ENCODE results near the gene CIAO3. TPM values are rescaled to one million over a fixed set of nuclear protein-coding genes. Genes with fewer than 3 reads are reported as not detected.

The CIAO3 gene
- total RNA-seq, 2 donors from 2014 or later, result 39.2 to 47.1 TPM

DNA sequence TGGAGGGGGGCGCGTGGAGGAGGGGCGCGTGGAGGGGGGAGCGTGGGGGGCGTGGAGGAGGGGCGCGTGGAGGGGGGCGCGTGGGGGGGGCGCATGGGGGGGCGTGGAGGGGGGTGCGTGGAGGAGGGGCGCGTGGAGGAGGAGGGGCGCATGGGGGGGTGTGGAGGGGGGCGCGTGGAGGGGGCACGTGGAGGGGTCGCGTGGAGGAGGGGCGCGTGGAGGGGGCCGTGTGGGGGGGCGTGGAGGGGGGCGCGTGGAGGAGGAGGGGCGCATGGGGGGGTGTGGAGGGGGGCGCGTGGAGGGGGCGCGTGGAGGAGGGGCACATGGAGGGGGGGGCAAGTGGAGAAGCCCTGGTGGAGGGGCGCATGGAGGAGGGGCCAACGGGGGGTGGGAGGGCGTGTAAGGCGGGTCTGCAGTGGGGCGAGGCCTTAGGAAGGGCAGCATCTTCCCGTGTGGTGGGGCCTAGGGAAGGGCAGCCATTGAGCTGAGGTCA lies 27.0 kb upstream of the CIAO3 start:
- Mint-ChIP-seq H3K27me3 (no peaks in the 10 kb centered on the region), H3K27ac (no peak overlapping the region), H3K4me3 (no peak overlapping the region), H3K4me1 (no peaks in the 10 kb centered on the region), H3K9me3 (no peaks in the 10 kb centered on the region), H3K36me3 (ENCODE audit: low read depth) (no peaks in the 10 kb centered on the region)
- ATAC-seq (replicated peaks), result no peak

DNA sequence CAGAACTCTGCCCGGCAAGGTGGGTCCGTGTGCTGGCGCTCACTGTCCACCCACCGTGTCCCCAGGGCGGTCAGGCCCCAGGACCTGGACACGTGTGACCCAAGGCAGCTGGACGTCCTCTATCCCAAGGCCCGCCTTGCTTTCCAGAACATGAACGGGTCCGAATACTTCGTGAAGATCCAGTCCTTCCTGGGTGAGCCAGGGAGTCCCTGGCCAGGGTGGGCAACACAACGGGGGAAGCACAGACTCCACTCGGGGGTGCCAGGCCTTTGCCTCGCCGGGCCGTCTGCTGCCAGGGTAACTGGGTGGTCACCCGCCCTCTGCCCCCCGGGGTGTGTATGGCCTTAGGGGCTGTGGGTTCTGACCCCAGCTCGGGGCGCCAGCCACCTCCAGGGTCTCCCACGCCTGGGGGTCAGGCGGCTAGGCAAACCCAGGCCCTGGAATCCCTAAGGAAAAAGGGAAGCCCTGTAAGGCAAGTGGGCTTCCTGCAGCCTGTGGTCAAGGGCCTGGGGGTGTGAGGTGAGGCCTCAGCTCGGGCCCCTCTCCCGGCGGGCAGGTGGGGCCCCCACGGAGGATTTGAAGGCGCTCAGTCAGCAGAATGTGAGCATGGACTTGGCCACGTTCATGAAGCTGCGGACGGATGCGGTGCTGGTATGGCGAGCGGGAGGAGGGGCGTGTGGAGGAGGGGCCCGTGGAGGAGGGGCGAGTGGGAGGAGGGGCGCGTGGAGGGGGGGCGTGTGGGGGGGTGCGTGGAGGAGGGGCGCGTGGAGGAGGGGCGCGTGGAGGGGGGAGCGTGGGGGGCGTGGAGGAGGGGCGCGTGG lies 26.2 kb upstream of the CIAO3 start:
- Mint-ChIP-seq H3K36me3 (ENCODE audit: low read depth) (no peaks in the 10 kb centered on the region), H3K27me3 (no peaks in the 10 kb centered on the region), H3K27ac (no peak overlapping the region), H3K4me1 (no peaks in the 10 kb centered on the region), H3K9me3 (no peaks in the 10 kb centered on the region), H3K4me3 (no peak overlapping the region)
- ATAC-seq (replicated peaks), result no peak

DNA sequence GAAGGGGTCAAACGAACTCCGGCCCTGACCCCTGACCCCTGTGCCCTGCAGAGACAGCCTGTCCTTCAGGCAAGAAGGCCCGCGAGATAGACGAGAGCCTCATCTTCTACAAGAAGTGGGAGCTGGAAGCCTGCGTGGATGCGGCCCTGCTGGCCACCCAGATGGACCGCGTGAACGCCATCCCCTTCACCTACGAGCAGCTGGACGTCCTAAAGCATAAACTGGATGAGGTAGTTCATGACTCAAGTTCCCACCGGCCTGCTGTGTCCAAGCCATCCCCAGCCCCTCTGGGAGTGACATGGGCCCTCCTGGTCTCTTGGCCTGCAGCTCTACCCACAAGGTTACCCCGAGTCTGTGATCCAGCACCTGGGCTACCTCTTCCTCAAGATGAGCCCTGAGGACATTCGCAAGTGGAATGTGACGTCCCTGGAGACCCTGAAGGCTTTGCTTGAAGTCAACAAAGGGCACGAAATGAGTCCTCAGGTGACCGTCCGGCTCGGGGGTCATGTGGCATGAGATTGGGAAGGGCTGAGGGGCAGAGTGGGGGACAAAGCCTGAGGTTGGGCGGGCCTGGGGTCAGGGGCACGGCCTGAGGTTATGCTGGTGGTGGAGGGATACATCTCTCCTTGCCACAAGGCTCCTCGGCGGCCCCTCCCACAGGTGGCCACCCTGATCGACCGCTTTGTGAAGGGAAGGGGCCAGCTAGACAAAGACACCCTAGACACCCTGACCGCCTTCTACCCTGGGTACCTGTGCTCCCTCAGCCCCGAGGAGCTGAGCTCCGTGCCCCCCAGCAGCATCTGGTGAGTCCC lies 25.4 kb upstream of the CIAO3 start:
- H3K4me1 Mint-ChIP-seq, result no peaks in the 10 kb centered on the region
- H3K27me3 Mint-ChIP-seq, result no peaks in the 10 kb centered on the region
- no peak overlapping the region for H3K4me3 Mint-ChIP-seq
- no peak for ATAC-seq (replicated peaks)
- H3K36me3 Mint-ChIP-seq (ENCODE audit: low read depth), result no peaks in the 10 kb centered on the region
- H3K27ac Mint-ChIP-seq, result no peak overlapping the region
- no peaks in the 10 kb centered on the region for H3K9me3 Mint-ChIP-seq

DNA sequence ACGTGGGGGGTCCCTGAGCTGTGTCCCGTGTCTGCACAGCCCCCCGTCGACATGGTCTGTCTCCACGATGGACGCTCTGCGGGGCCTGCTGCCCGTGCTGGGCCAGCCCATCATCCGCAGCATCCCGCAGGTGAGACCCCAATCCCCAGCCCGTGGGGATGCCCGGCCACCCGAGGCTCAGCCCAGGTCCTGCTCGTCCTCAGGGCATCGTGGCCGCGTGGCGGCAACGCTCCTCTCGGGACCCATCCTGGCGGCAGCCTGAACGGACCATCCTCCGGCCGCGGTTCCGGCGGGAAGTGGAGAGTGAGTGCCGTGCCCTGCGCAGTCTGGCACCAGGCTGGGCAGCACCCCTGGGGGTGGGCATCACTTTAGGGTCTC lies 24.7 kb upstream of the CIAO3 start:
- no peak overlapping the region for H3K27ac Mint-ChIP-seq
- no peaks in the 10 kb centered on the region for H3K9me3 Mint-ChIP-seq
- H3K27me3 Mint-ChIP-seq, result no peaks in the 10 kb centered on the region
- ATAC-seq (replicated peaks), result no peak
- H3K4me3 Mint-ChIP-seq, result no peak overlapping the region
- H3K36me3 Mint-ChIP-seq (ENCODE audit: low read depth), result no peaks in the 10 kb centered on the region
- no peaks in the 10 kb centered on the region for H3K4me1 Mint-ChIP-seq

DNA sequence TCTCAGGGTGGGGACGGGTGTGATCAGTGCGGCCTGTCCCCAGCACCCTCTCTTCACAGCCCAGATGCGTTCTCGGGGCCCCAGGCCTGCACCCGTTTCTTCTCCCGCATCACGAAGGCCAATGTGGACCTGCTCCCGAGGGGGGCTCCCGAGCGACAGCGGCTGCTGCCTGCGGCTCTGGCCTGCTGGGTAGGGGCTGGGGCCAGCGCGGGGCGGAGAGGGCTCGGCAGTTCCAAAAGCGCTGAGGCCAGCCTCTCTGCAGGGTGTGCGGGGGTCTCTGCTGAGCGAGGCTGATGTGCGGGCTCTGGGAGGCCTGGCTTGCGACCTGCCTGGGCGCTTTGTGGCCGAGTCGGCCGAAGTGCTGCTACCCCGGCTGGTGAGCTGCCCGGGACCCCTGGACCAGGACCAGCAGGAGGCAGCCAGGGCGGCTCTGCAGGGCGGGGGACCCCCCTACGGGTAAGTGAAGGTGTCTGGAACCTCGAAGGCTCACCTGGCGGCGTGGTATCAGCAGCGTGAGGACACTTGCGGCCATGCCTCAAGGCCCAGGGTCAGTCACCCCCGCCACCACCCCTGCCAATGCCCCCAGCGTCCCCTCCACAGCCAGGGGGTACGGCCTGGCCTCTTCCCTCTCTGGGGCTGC lies 24.2 kb upstream of the CIAO3 start:
- no peaks in the 10 kb centered on the region for H3K27me3 Mint-ChIP-seq
- H3K4me1 Mint-ChIP-seq, result no peaks in the 10 kb centered on the region
- ATAC-seq (replicated peaks), result no peak
- no peaks in the 10 kb centered on the region for H3K36me3 Mint-ChIP-seq (ENCODE audit: low read depth)
- H3K9me3 Mint-ChIP-seq, result no peaks in the 10 kb centered on the region
- H3K27ac Mint-ChIP-seq, result no peak overlapping the region
- H3K4me3 Mint-ChIP-seq, result no peak overlapping the region

DNA sequence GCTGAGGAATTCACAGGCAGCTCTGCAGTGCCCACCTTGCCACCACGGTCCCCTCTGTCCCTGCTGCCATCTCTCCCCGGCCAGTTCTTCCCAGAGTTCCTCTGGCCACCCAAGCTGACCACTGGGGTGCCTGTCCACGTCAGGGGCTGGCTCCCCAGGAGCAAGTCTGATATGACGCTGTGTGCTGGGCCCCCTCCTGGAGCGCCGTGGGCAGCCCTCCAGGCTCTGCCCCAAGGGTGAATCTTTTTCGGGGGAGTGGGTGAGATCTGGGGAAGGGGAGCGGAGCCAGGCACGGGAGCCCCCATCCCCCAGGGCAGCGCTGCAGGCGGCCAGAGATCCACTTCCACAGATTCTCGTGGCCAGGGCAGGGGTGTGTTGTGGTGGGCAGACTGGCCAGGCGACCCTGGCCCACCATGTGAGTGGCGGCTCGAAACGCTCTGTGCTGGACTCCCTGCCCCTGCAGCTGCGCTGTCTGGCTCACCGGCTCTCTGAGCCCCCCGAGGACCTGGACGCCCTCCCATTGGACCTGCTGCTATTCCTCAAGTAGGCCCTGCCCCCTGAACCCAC lies 23.5 kb upstream of the CIAO3 start:
- no peaks in the 10 kb centered on the region for H3K27me3 Mint-ChIP-seq
- H3K4me3 Mint-ChIP-seq, result no peak overlapping the region
- H3K27ac Mint-ChIP-seq, result no peak overlapping the region
- no peak for ATAC-seq (replicated peaks)
- no peaks in the 10 kb centered on the region for H3K9me3 Mint-ChIP-seq
- no peaks in the 10 kb centered on the region for H3K4me1 Mint-ChIP-seq
- H3K36me3 Mint-ChIP-seq (ENCODE audit: low read depth), result no peaks in the 10 kb centered on the region

DNA sequence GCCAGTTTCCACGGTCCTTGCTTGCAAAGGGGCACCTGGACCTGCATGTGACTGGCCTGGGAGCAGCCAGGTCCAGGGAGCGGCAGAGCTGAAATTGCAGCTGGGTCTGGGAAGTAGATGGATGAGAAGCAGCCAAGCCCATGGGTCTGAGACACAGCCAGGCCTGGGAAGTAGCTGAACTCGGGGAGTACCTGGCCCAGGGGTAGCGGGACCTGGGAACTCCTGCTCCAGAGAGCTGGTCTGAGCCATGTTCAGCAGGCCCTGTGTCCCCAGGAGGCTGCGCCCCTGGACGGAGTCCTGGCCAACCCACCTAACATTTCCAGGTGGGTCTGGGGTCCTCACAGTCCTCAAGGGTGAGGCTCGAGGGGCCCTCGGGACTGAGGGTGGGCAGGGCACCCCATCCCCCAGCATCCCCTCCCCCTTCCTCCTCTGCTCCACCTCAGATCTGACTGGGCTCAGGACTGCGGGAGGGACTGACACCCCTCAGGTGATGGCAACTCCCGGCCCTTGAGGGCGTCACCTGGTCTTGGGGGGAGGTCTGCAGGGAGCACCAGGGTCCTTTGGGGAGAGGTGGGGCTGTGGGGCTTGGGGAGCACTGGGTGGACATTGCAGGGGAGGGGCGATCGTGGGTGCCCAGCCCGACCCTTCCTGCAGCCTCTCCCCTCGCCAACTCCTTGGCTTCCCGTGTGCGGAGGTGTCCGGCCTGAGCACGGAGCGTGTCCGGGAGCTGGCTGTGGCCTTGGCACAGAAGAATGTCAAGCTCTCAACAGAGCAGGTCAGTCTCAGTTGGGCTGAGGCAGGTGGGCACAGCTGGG lies 22.8 kb upstream of the CIAO3 start:
- H3K36me3 Mint-ChIP-seq (ENCODE audit: low read depth), result no peaks in the 10 kb centered on the region
- H3K27ac Mint-ChIP-seq, result no peak overlapping the region
- no peak overlapping the region for H3K4me3 Mint-ChIP-seq
- ATAC-seq (replicated peaks), result no peak
- H3K9me3 Mint-ChIP-seq, result no peaks in the 10 kb centered on the region
- no peaks in the 10 kb centered on the region for H3K27me3 Mint-ChIP-seq
- no peaks in the 10 kb centered on the region for H3K4me1 Mint-ChIP-seq

DNA sequence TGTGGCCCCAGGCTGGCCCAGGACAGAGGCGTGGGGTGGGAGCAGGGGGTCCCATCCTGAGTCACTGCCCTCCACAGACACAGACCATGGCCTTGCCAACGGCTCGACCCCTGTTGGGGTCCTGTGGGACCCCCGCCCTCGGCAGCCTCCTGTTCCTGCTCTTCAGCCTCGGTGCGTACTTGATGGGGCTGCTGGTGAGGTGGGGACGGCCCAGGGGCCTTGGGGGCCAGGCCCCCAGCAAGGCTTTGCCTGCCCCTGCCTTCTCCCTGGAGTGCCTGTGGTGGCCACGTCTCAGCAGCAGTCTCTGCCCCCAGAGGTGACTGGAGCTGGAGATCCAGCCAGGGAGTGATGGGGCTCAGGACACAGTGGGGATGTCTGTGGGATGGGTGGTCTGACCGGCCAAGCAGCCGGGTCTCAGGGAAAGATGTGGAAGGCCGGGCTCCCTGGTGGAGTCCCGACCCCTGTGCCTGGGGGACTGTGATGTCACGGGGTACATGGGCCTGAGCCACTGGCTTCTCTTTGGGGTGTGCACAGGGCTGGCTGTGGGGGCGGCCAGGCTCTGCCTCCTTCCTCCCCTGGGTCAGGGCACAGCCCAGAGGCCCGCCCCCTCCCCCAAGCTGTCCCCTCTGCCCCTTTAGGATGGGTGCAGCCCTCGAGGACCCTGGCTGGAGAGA lies 21.9 kb upstream of the CIAO3 start:
- Mint-ChIP-seq H3K27ac (no peak overlapping the region), H3K27me3 (peaks cover 2% of the 10 kb centered on the region), H3K4me1 (no peaks in the 10 kb centered on the region), H3K9me3 (no peaks in the 10 kb centered on the region), H3K4me3 (no peak overlapping the region), H3K36me3 (ENCODE audit: low read depth) (no peaks in the 10 kb centered on the region)
- no peak for ATAC-seq (replicated peaks)

DNA sequence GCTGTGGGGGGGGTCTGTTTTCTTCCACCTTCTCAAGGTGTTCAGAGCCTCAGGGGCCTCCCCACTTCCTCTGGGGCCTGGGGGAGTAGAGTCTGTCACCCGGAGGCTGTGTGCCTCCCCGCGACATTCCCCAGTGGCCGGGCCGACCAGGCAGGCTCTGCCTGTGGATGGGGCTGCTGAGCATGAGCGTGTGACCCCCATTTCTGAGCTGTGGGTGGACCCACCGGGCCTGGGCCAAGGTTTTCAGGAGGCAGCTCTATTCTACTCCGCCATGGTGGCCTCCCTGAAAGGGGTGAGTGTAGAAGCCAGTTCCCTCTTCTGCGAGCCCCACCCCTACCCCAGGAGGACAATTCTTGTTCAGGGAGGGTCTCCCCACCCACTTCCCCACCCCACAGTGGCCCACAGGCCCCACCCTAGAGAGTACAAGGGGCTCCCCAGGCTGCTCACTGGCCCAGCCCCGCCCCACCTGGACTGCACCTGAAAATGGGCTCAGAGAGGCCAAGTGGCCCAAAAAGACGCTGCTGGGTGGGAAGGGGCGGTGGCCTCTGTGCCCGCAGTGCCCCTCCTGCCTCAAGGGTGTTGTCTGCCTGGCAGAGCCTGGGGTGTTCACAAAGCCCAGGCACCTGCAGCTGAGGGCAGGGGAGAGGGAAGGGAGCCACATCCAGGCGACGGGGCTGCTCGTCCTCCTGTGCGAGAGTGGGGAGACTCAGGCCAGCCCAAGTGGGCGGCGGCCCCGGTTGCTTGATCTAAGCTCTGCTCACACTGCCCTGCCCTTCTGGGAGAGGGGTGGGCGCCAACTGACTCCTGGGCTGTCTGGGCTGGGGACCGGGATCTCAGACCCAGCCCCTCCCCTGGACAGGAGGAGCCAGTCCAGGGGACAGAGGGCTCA lies 21.1 kb upstream of the CIAO3 start:
- H3K4me1 Mint-ChIP-seq, result no peaks in the 10 kb centered on the region
- H3K27ac Mint-ChIP-seq, result no peak overlapping the region
- H3K27me3 Mint-ChIP-seq, result peaks cover 5% of the 10 kb centered on the region
- H3K36me3 Mint-ChIP-seq (ENCODE audit: low read depth), result no peaks in the 10 kb centered on the region
- ATAC-seq (replicated peaks), result no peak
- H3K9me3 Mint-ChIP-seq, result no peaks in the 10 kb centered on the region
- no peak overlapping the region for H3K4me3 Mint-ChIP-seq

DNA sequence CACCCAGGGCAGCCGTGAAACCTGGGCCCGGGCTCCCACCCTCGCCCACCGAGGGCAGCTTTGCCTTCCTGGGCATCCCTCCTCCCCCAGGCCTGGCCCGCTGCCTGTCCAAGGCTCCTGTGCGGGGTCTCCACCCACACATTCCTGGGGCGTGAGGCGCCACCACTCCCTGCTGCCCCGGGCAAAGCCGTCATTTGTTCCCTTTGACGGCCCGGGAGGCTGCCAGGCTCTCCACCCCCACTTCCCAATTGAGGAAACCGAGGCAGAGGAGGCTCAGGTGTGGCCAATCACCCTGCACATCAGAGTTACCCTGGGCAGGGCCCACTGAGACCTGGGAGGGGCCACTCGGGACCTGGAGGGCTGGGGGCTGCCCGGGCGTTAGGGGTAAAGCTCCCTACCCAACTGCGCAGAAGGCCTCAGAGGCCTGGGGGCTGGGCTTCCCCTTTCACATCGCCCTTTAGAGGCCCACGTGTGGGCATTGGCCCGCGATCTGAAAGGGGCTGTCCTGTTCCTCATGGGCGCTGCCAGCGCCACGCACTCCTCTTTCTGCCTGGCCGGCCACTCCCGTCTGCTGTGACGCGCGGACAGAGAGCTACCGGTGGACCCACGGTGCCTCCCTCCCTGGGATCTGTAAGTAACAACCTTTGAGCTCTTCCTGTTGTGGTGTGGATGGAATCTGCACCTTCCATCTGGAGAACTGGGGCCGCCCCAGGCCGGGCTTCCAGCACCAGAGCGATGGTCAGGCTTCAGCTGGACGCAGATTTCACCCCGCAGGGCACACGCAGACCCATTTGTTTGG lies 19.9 kb upstream of the CIAO3 start, which contains the start of gene MSLN:
TSS of gene MSLN (plus strand) at position 190 of the 799 bp plus-strand sequence. CDS start 1,947 bp downstream, outside the sequence.
- Mint-ChIP-seq H3K36me3 (ENCODE audit: low read depth) (no peaks in the 10 kb centered on the region), H3K27ac (no peak within 1 kb of the TSS), H3K4me1 (no peaks in the 10 kb centered on the region), H3K9me3 (no peaks in the 10 kb centered on the region), H3K27me3 (peaks cover 5% of the 10 kb centered on the region), H3K4me3 (no peak within 1 kb of the TSS)
- ATAC-seq (replicated peaks), result no peak

DNA sequence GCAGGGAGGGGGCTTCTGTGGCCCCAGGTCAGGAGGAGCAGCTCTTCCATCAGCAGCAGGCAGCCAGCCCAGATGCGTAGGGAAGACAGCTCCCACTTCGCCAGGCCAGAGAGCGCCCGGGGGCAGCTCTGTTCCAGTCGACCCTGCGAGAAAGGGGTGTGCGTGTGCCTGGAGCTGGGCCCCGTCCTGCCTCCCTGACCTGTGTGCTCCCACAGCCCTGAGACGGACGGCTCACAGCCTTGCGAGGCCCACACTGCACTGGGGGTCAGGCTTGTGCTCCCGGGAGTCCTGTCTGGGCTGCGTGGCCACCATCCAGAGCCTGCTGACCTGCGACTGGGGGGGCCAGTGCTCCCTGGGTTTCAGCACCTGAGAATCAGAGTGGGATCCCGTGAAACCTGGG lies 19.3 kb upstream of the CIAO3 start:
- ATAC-seq (replicated peaks), result no peak
- Mint-ChIP-seq H3K9me3 (no peaks in the 10 kb centered on the region), H3K36me3 (ENCODE audit: low read depth) (no peaks in the 10 kb centered on the region), H3K27ac (no peak overlapping the region), H3K4me1 (no peaks in the 10 kb centered on the region), H3K27me3 (peaks cover 5% of the 10 kb centered on the region), H3K4me3 (no peak overlapping the region)

All from activated T-helper 17 cell treated with anti-CD3 and anti-CD28 coated beads, Interleukin-2, amount 50 U/mL, for 72 hours (primary cell).